Caco-2 (cell line): ENCODE measurements around the gene ACER3. TPM values are rescaled to one million over a fixed set of nuclear protein-coding genes. Genes with fewer than 3 reads are reported as not detected.

Experiments used
- BruUV-seq: library from RNA; stranded (reverse); fragments of 400-500 nt; replicated peaks from 2 replicates; lab custom pipeline; 2021; lab: Mats Ljungman, UMichigan
- CTCF ChIA-PET: fragments of 300-600 bp; sonication (Branson Sonifier 250); formaldehyde crosslinking; loops from one replicate; lab custom pipeline; 2022; ENCODE audit warnings: antibody characterized with exemption; lab: Charles Lee
- POLR2A ChIA-PET: fragments of 300-600 bp; sonication (Branson Sonifier 250); formaldehyde crosslinking; loops from one replicate; lab custom pipeline; 2022; ENCODE audit warnings: antibody characterized with exemption; lab: Charles Lee
- DNase-seq, 2 experiments: peaks; one replicate each; pipeline versions ENCODE4 v3.0.0 to v3.0.0-alpha.2; 2020 to 2022
- H3K27me3 ChIP-seq: replicated peaks from 2 replicates; pipeline ENCODE4 v1.6.0; 2011; ENCODE audit warnings: low read length; ENCODE audit not compliant: control insufficient read depth, insufficient read depth
- H3K36me3 ChIP-seq: 2 replicates; pipeline ENCODE4 v1.5.1; 2011; ENCODE audit warnings: low read length; ENCODE audit not compliant: control insufficient read depth, insufficient read depth
- H3K4me1 ChIP-seq: fragments of 250-450 bp; sonication (Bioruptor Pico); 2 replicates; pipeline ENCODE4 v1.5.1; 2020; ENCODE audit warnings: mild to moderate bottlenecking
- H3K4me3 ChIP-seq: 2 replicates; pipeline ENCODE4 v1.5.1; 2011; ENCODE audit warnings: low read depth, mild to moderate bottlenecking, control low read depth, low read length
- H3K9me3 ChIP-seq: fragments of 250-450 bp; sonication (Bioruptor Pico); 2 replicates; pipeline ENCODE4 v1.5.1; 2020; ENCODE audit warnings: mild to moderate bottlenecking, moderate library complexity
- H3K27ac Mint-ChIP-seq: one replicate; pipeline ENCODE4 v1.8.0; 2022; ENCODE audit warnings: mixed read lengths; ENCODE audit not compliant: unreplicated experiment
- H3K27me3 Mint-ChIP-seq: one replicate; pipeline ENCODE4 v1.8.0; 2022; ENCODE audit warnings: mixed read lengths; ENCODE audit not compliant: insufficient read depth, unreplicated experiment
- H3K36me3 Mint-ChIP-seq: one replicate; pipeline ENCODE4 v1.8.0; 2022; ENCODE audit warnings: mild to moderate bottlenecking, mixed read lengths; ENCODE audit not compliant: insufficient read depth, unreplicated experiment
- H3K4me1 Mint-ChIP-seq: one replicate; pipeline ENCODE4 v1.8.0; 2022; ENCODE audit warnings: low read depth, mixed read lengths; ENCODE audit not compliant: unreplicated experiment
- H3K4me3 Mint-ChIP-seq: one replicate; pipeline ENCODE4 v1.8.0; 2022; ENCODE audit warnings: mild to moderate bottlenecking, moderate library complexity, mixed read lengths; ENCODE audit not compliant: unreplicated experiment
- H3K9me3 Mint-ChIP-seq: one replicate; pipeline ENCODE4 v1.8.0; 2022; ENCODE audit warnings: mixed read lengths; ENCODE audit not compliant: unreplicated experiment
- CTCF ChIP-seq, 2 experiments: fragments of 200-600 bp in 1 of 2; IDR thresholded peaks; 1 replicate in 1 of 2; 2 replicates in 1 of 2; pipeline versions ENCODE4 v1.5.1 to v1.8.0; 2011 to 2022; ENCODE audit warnings: antibody characterized with exemption in 1 of 2, control low read depth in 1 of 2, inconsistent platforms in 1 of 2, low read depth in 1 of 2, low read length in 1 of 2, mild to moderate bottlenecking in 1 of 2, moderate library complexity in 1 of 2; ENCODE audit not compliant: insufficient read depth in 1 of 2, severe bottlenecking in 1 of 2, unreplicated experiment in 1 of 2
- intact Hi-C: fragments of 100-400 bp; cut with micrococcal nuclease; formaldehyde crosslinking; loops from one replicate; pipeline ENCODE4 v1.10.0; 2022; ENCODE audit not compliant: unreplicated experiment
- total RNA-seq: library from RNA; stranded (reverse); gene quantifications from 2 replicates; pipeline ENCODE4 v1.2.3, GENCODE V29; 2022

The ACER3 gene
- total RNA-seq, 1 experiment from 2014 or later = 37.5 TPM

DNA sequence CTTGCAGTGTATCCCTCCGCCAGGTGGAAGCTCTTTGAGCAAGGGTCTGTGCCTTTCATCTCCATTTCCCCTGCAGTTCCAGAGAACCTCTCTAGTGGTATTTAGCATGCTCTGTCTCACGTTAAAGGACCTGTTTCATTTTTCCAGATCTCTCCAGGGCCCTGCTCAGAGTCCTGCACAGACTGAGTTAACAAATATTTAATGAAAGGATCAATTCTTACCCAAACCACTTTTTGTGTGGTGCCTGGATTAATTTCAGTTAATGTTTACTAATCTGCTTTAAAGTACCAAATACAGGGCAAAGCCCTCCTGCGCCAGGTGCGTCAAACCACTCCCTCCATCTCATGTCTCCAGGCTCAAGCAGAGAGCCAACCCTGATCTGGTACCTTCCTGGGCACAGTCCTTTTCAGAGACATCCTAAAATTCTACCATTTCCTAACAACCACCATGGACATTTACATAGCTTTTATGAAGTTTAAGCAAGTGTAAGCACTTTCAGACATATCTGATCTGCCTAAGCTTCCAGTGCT, 18.7 kb upstream of the ACER3 start:
- H3K4me3 ChIP-seq = no peak overlapping the region
- H3K9me3 ChIP-seq = no peaks in the 10 kb centered on the region
- no peaks in the 10 kb centered on the region for H3K27me3 ChIP-seq
- intact Hi-C loops = no loop called here
- peaks cover 14% of the 10 kb centered on the region for H3K4me1 ChIP-seq
- no peak overlapping the region for H3K27ac Mint-ChIP-seq
- no peaks in the 10 kb centered on the region for H3K9me3 Mint-ChIP-seq
- H3K36me3 ChIP-seq = no peaks in the 10 kb centered on the region
- peaks cover 21% of the 10 kb centered on the region for H3K4me1 Mint-ChIP-seq
- BruUV-seq = no TSS peak
- CTCF ChIA-PET = interaction anchor here (0.6 to 1.7 kb wide), 3 partner anchors 77 to 108 kb away, joined by 3 read pairs; no protein-coding TSS in a partner anchor
- H3K36me3 Mint-ChIP-seq = no peaks in the 10 kb centered on the region
- no peak overlapping the region for H3K4me3 Mint-ChIP-seq
- POLR2A ChIA-PET = no interaction called here
- no peak for DNase-seq
- H3K27me3 Mint-ChIP-seq = peaks cover 4% of the 10 kb centered on the region
- no peak for TF ChIP-seq CTCF (IDR thresholded peaks at IDR 0.05; ENCODE audit: insufficient read depth in 1 of 2, low read depth in 1 of 2, low read length in 1 of 2, severe bottlenecking in 1 of 2, unreplicated experiment in 1 of 2)

GRCh38 chr11:76843907-76844306, 16.8 kb upstream of the ACER3 start:
- Mint-ChIP-seq H3K4me3 (no peak overlapping the region), H3K27ac (no peak overlapping the region), H3K4me1 (peaks cover 24% of the 10 kb centered on the region), H3K9me3 (peaks cover 4% of the 10 kb centered on the region), H3K27me3 (peaks cover 4% of the 10 kb centered on the region), H3K36me3 (no peaks in the 10 kb centered on the region)
- no peak overlapping the region for H3K4me3 ChIP-seq
- intact Hi-C loops = no loop called here
- CTCF ChIA-PET = no interaction called here
- no TSS peak for BruUV-seq
- TF ChIP-seq CTCF (IDR thresholded peaks at IDR 0.05; ENCODE audit: insufficient read depth in 1 of 2, low read depth in 1 of 2, low read length in 1 of 2, severe bottlenecking in 1 of 2, unreplicated experiment in 1 of 2) = no peak
- POLR2A ChIA-PET = no interaction called here
- DNase-seq = no peak
- no peaks in the 10 kb centered on the region for H3K27me3 ChIP-seq
- H3K9me3 ChIP-seq = no peaks in the 10 kb centered on the region
- no peaks in the 10 kb centered on the region for H3K36me3 ChIP-seq
- peaks cover 22% of the 10 kb centered on the region for H3K4me1 ChIP-seq

GRCh38 chr11:76844511-76844910, 16.2 kb upstream of the ACER3 start:
- peaks cover 16% of the 10 kb centered on the region for H3K4me1 ChIP-seq
- H3K27me3 Mint-ChIP-seq = peaks cover 4% of the 10 kb centered on the region
- no peak overlapping the region for H3K27ac Mint-ChIP-seq
- POLR2A ChIA-PET = no interaction called here
- no TSS peak for BruUV-seq
- no peak overlapping the region for H3K4me3 Mint-ChIP-seq
- CTCF ChIA-PET = no interaction called here
- no peak overlapping the region for H3K4me3 ChIP-seq
- DNase-seq = no peak
- intact Hi-C loops = no loop called here
- peaks cover 9% of the 10 kb centered on the region for H3K9me3 Mint-ChIP-seq
- no peaks in the 10 kb centered on the region for H3K36me3 Mint-ChIP-seq
- H3K9me3 ChIP-seq = no peaks in the 10 kb centered on the region
- no peaks in the 10 kb centered on the region for H3K36me3 ChIP-seq
- TF ChIP-seq CTCF (IDR thresholded peaks at IDR 0.05; ENCODE audit: insufficient read depth in 1 of 2, low read depth in 1 of 2, low read length in 1 of 2, severe bottlenecking in 1 of 2, unreplicated experiment in 1 of 2) = no peak
- H3K27me3 ChIP-seq = no peaks in the 10 kb centered on the region
- H3K4me1 Mint-ChIP-seq = peaks cover 18% of the 10 kb centered on the region
